Measurements from ENCODE around the gene KCNJ6. TPM values are rescaled to one million over a fixed set of nuclear protein-coding genes. Genes with fewer than 3 reads are reported as not detected.
"Not testable (repeated sequence)": the region's sequence is repeated elsewhere in the genome, so short reads cannot be mapped to it uniquely, and the experiment has no call there.

Gene KCNJ6
- total and polyA plus RNA-seq, 8 donors = 0.03 to 0.28 (median 0.17) TPM

DNA sequence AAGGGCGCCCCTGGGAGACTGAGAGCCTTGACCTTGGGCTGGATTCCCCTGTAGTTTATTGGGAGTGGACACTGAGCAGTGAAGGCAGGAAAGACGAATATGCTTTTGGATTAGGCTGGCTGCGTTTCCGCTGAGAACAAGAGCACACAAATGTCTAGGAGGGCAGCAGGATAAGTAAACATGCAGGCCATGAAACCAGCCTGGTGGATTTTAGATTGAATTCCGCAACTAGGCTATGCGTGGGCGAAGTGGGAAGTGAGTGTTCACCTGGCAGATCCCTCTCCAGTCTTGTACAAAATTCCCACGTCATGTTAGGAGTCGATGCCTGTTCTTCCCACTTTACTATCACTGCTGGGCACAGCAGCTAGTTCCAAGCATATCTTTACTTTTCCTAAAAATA lies 21.4 kb upstream of the KCNJ6 start:
- DNase-seq = no peak
- Histone ChIP-seq H3K36me3 (no peaks in the 10 kb centered on the region), H3K4me1 (no peaks in the 10 kb centered on the region), H3K4me3 (no peak overlapping the region), H3K27ac (no peak overlapping the region), H3K27me3 (no peaks in the 10 kb centered on the region), H3K9me3 (peaks cover 0 to 11% of the 10 kb centered on the region in 2 donors)
- TF ChIP-seq, protein P1, sequence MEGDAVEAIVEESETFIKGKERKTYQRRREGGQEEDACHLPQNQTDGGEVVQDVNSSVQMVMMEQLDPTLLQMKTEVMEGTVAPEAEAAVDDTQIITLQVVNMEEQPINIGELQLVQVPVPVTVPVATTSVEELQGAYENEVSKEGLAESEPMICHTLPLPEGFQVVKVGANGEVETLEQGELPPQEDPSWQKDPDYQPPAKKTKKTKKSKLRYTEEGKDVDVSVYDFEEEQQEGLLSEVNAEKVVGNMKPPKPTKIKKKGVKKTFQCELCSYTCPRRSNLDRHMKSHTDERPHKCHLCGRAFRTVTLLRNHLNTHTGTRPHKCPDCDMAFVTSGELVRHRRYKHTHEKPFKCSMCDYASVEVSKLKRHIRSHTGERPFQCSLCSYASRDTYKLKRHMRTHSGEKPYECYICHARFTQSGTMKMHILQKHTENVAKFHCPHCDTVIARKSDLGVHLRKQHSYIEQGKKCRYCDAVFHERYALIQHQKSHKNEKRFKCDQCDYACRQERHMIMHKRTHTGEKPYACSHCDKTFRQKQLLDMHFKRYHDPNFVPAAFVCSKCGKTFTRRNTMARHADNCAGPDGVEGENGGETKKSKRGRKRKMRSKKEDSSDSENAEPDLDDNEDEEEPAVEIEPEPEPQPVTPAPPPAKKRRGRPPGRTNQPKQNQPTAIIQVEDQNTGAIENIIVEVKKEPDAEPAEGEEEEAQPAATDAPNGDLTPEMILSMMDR (IDR thresholded peaks at IDR 0.05) = no peak
- no peak for ATAC-seq
- intact Hi-C loops (cut with DNase I) = no loop called here

GRCh38 chr21:37936010-37936785 lies 19.9 kb upstream of the KCNJ6 start:
- TF ChIP-seq, protein P1 (IDR thresholded peaks at IDR 0.05) = no peak
- peaks cover 0 to 17% of the 10 kb centered on the region in 2 donors for H3K9me3 ChIP-seq
- DNase-seq (no peak), ATAC-seq (no peak)
- H3K27ac ChIP-seq = no peak overlapping the region
- no peaks in the 10 kb centered on the region for H3K36me3 ChIP-seq
- intact Hi-C loops (cut with DNase I) = no loop called here
- H3K4me1 ChIP-seq = no peaks in the 10 kb centered on the region
- no peak overlapping the region for H3K4me3 ChIP-seq
- no peaks in the 10 kb centered on the region for H3K27me3 ChIP-seq

- Histone ChIP-seq H3K9me3 (peaks cover 0 to 17% of the 10 kb centered on the region in 2 donors), H3K36me3 (no peaks in the 10 kb centered on the region), H3K4me3 (no peak overlapping the region), H3K27ac (no peak overlapping the region), H3K27me3 (no peaks in the 10 kb centered on the region), H3K4me1 (no peaks in the 10 kb centered on the region)
- intact Hi-C loops (cut with DNase I) = no loop called here
- ATAC-seq = no peak
- TF ChIP-seq, protein P1 (IDR thresholded peaks at IDR 0.05) = no peak
- no peak for DNase-seq
These were observed 16.7 kb upstream of the KCNJ6 start for GRCh38 chr21:37932936-37933335.

GRCh38 chr21:37927711-37928110 lies 11.5 kb upstream of the KCNJ6 start:
- Histone ChIP-seq H3K27me3 (peaks cover 0 to 1% of the 10 kb centered on the region in 2 donors), H3K27ac (no peak overlapping the region), H3K36me3 (no peaks in the 10 kb centered on the region), H3K4me1 (no peaks in the 10 kb centered on the region), H3K4me3 (no peak overlapping the region), H3K9me3 (peaks cover 0 to 6% of the 10 kb centered on the region in 2 donors)
- intact Hi-C loops (cut with DNase I) = no loop called here
- no peak for DNase-seq
- TF ChIP-seq, protein P1 (IDR thresholded peaks at IDR 0.05) = no peak
- ATAC-seq = no peak

GRCh38 chr21:37921091-37921490 lies 4.8 kb upstream of the KCNJ6 start:
- H3K27ac ChIP-seq = no peak overlapping the region
- ATAC-seq (no peak), DNase-seq (no peak)
- intact Hi-C loops (cut with DNase I) = no loop called here
- H3K36me3 ChIP-seq = no peaks in the 10 kb centered on the region
- TF ChIP-seq, protein P1 (IDR thresholded peaks at IDR 0.05) = no peak
- no peaks in the 10 kb centered on the region for H3K9me3 ChIP-seq
- H3K4me1 ChIP-seq = peaks cover 4 to 5% of the 10 kb centered on the region in 2 donors
- H3K4me3 ChIP-seq = no peak overlapping the region
- peaks cover 18 to 63% of the 10 kb centered on the region in 2 donors for H3K27me3 ChIP-seq

DNA sequence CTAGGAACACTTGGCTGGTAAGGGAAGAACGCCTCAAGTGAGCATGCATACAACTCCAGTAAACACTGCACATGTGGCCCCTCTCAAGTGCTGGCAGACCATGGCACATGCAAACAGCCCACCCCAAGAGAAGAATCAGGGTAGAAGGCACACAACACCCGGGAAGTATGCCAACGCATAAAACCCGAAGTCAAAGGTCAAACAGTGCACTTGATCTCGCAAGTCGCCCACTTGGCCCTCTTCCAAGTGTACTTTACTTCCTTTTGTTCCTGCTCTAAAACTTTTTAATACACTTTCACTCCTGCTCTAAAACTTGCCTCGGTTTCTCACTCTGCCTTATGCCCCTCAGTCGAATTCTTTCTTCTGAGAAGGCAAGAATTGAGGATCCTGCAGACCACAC lies 4.0 kb upstream of the KCNJ6 start:
- Histone ChIP-seq H3K27me3 (peaks cover 26 to 71% of the 10 kb centered on the region in 2 donors), H3K4me1 (peaks cover 9 to 13% of the 10 kb centered on the region in 2 donors)
- ATAC-seq; H3K36me3 ChIP-seq; H3K4me3 ChIP-seq; DNase-seq; H3K9me3 ChIP-seq; intact Hi-C loops (cut with DNase I); H3K27ac ChIP-seq: not testable (repeated sequence)
